Measurements from ENCODE around the gene COPS6.

- TF ChIP-seq GATA2 (IDR thresholded peaks at IDR 0.05; ENCODE audit: low read depth, low read length): no peak
- TF ChIP-seq GATA3 (IDR thresholded peaks at IDR 0.05; ENCODE audit: low read depth, low read length): no peak
Measured at GRCh38 chr7:100072462-100072861, 16.3 kb upstream of the COPS6 start.

Data from SH-SY5Y (cell line).